ENCODE results near the gene KLF8.

DNA sequence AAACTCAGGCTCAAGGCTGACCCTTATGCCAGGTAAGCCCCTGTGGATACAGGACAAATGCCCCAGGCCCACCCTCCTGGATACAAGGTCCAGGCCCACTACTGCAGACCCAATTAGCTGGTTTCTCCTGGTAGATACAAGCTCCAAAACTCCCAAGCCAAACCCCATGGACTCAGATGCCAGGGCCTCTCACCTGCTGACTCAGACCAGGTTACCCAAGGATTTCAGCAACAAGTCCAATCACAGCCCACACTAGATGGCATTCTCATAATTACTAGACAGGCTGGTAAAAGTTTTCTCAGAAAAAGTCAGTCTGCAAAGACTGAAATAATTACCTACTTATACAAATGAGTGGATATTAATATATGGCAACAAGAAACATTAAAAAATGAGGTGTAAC, 87.0 kb downstream of the KLF8 start:
- TF ChIP-seq, protein P1, sequence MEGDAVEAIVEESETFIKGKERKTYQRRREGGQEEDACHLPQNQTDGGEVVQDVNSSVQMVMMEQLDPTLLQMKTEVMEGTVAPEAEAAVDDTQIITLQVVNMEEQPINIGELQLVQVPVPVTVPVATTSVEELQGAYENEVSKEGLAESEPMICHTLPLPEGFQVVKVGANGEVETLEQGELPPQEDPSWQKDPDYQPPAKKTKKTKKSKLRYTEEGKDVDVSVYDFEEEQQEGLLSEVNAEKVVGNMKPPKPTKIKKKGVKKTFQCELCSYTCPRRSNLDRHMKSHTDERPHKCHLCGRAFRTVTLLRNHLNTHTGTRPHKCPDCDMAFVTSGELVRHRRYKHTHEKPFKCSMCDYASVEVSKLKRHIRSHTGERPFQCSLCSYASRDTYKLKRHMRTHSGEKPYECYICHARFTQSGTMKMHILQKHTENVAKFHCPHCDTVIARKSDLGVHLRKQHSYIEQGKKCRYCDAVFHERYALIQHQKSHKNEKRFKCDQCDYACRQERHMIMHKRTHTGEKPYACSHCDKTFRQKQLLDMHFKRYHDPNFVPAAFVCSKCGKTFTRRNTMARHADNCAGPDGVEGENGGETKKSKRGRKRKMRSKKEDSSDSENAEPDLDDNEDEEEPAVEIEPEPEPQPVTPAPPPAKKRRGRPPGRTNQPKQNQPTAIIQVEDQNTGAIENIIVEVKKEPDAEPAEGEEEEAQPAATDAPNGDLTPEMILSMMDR (conservative IDR thresholded peaks at IDR 0.05; ENCODE audit: low read depth in 2 of 2), result no peak
- TF ChIP-seq, protein P2, sequence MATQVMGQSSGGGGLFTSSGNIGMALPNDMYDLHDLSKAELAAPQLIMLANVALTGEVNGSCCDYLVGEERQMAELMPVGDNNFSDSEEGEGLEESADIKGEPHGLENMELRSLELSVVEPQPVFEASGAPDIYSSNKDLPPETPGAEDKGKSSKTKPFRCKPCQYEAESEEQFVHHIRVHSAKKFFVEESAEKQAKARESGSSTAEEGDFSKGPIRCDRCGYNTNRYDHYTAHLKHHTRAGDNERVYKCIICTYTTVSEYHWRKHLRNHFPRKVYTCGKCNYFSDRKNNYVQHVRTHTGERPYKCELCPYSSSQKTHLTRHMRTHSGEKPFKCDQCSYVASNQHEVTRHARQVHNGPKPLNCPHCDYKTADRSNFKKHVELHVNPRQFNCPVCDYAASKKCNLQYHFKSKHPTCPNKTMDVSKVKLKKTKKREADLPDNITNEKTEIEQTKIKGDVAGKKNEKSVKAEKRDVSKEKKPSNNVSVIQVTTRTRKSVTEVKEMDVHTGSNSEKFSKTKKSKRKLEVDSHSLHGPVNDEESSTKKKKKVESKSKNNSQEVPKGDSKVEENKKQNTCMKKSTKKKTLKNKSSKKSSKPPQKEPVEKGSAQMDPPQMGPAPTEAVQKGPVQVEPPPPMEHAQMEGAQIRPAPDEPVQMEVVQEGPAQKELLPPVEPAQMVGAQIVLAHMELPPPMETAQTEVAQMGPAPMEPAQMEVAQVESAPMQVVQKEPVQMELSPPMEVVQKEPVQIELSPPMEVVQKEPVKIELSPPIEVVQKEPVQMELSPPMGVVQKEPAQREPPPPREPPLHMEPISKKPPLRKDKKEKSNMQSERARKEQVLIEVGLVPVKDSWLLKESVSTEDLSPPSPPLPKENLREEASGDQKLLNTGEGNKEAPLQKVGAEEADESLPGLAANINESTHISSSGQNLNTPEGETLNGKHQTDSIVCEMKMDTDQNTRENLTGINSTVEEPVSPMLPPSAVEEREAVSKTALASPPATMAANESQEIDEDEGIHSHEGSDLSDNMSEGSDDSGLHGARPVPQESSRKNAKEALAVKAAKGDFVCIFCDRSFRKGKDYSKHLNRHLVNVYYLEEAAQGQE (IDR thresholded peaks at IDR 0.05; ENCODE audit: unreplicated experiment), result no peak
- TF ChIP-seq, protein P3, sequence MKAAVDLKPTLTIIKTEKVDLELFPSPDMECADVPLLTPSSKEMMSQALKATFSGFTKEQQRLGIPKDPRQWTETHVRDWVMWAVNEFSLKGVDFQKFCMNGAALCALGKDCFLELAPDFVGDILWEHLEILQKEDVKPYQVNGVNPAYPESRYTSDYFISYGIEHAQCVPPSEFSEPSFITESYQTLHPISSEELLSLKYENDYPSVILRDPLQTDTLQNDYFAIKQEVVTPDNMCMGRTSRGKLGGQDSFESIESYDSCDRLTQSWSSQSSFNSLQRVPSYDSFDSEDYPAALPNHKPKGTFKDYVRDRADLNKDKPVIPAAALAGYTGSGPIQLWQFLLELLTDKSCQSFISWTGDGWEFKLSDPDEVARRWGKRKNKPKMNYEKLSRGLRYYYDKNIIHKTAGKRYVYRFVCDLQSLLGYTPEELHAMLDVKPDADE (IDR thresholded peaks at IDR 0.05), result no peak
- no peak for TF ChIP-seq POLR2AphosphoS5 (IDR thresholded peaks at IDR 0.05; ENCODE audit: low read depth)
- TF ChIP-seq CREB1 (CRISPR knock-in tag; IDR thresholded peaks at IDR 0.05; ENCODE audit: low read depth), result no peak
- TF ChIP-seq EZH2phosphoT487 (IDR thresholded peaks at IDR 0.05; ENCODE audit: unreplicated experiment), result no peak
- no peak for TF ChIP-seq EZH2 (IDR thresholded peaks at IDR 0.05; ENCODE audit: low read depth, unreplicated experiment)
- TF ChIP-seq ZNF114 (CRISPR knock-in tag; IDR thresholded peaks at IDR 0.05), result no peak
- TF ChIP-seq JUNB (IDR thresholded peaks at IDR 0.05; ENCODE audit: unreplicated experiment), result no peak

Measured in GM23338 (cell line).